ENCODE results near the gene ACTC1.

ACTC1 gene

DNA sequence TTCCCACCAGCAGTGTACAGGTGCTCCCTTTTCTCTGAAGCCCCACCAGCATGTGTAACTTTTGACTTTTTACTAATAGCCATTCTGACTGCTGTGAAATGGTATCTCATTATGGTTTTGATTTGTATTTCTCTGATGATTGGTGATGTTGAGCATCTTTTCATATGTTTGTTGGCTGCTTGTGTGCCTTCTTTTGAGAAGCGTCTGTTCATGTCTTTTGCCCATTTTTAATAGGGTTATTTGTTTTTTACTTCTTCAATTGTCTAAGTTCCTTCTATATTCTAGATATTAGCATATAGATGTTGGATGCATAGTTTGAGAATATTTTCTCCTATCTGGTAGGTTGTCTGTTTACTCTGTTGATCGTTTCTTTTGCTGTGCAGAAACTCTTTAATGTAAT is 14.6 kb downstream of the ACTC1 start:
- Histone ChIP-seq H3K36me3 (ENCODE audit: control insufficient read depth, insufficient read depth, low read length) (no peaks in the 10 kb centered on the region), H3K27ac (no peak overlapping the region), H3K4me3 (ENCODE audit: low read depth, low read length) (no peak overlapping the region), H3K9ac (no peak overlapping the region), H3K79me2 (no peaks in the 10 kb centered on the region), H3K4me1 (no peaks in the 10 kb centered on the region), H3K4me2 (ENCODE audit: low read length) (no peak overlapping the region), H2AFZ (no peak overlapping the region), H3K27me3 (ENCODE audit: control insufficient read depth, insufficient read depth, low read length) (no peaks in the 10 kb centered on the region), H3K9me3 (ENCODE audit: control insufficient read depth, low read length) (no peaks in the 10 kb centered on the region)
- TF ChIP-seq, protein P1, sequence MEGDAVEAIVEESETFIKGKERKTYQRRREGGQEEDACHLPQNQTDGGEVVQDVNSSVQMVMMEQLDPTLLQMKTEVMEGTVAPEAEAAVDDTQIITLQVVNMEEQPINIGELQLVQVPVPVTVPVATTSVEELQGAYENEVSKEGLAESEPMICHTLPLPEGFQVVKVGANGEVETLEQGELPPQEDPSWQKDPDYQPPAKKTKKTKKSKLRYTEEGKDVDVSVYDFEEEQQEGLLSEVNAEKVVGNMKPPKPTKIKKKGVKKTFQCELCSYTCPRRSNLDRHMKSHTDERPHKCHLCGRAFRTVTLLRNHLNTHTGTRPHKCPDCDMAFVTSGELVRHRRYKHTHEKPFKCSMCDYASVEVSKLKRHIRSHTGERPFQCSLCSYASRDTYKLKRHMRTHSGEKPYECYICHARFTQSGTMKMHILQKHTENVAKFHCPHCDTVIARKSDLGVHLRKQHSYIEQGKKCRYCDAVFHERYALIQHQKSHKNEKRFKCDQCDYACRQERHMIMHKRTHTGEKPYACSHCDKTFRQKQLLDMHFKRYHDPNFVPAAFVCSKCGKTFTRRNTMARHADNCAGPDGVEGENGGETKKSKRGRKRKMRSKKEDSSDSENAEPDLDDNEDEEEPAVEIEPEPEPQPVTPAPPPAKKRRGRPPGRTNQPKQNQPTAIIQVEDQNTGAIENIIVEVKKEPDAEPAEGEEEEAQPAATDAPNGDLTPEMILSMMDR (IDR thresholded peaks at IDR 0.05): no peak

DNA sequence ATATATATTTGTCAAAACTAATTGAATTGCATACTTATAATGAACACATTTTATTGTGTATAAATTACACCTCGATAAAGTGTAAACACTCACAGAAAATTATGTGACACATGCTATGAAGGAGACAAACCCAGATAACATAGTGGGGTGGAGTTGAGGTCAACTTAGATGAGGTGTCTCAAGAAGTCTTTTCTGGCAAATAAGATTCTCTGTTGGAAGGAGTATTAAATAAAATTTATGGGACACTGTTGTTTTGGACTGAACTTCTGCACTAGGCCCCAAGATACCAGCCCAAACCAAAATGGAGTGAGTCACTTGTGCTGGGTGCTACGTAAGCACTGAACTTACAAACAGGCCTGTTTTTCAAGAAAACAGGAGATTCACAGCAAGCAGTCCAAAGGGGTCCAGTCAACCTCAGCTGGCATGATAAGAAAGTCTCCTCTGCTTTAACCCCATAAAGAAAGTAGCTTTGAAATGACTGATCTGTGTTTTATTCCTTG is 18.7 kb downstream of the ACTC1 start:
- H3K36me3 ChIP-seq (ENCODE audit: control insufficient read depth, insufficient read depth, low read length): no peaks in the 10 kb centered on the region

DNA sequence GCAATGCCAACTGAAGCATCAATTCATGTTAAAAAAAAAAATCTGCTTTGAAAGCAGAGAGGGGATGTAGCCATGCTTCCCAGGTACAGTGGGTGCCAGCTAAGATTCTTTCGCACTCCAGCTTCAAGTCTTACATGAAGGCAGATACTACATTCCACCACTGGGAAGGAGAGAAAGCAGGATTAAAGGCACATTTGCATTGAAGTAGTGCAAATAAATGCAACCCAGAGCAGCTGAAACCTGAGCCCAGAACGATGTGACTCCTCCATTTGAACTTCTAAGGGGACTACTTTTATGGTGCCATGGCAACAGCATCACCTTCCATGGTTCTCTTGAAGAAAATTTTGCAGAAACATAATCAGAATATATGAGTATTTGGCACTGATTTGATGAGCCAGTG is 21.4 kb downstream of the ACTC1 start:
- Histone ChIP-seq H3K79me2 (no peaks in the 10 kb centered on the region), H3K27ac (no peak overlapping the region), H3K4me2 (ENCODE audit: low read length) (no peak overlapping the region), H3K4me1 (no peaks in the 10 kb centered on the region), H2AFZ (no peak overlapping the region), H3K36me3 (ENCODE audit: control insufficient read depth, insufficient read depth, low read length) (no peaks in the 10 kb centered on the region), H3K9ac (no peak overlapping the region), H3K27me3 (ENCODE audit: control insufficient read depth, insufficient read depth, low read length) (no peaks in the 10 kb centered on the region), H3K9me3 (ENCODE audit: control insufficient read depth, low read length) (no peaks in the 10 kb centered on the region), H3K4me3 (ENCODE audit: low read depth, low read length) (no peak overlapping the region)
- TF ChIP-seq, protein P1 (IDR thresholded peaks at IDR 0.05): no peak

More for the DNA sequence above, 18.7 kb downstream of the ACTC1 start:
- TF ChIP-seq, protein P1 (IDR thresholded peaks at IDR 0.05): no peak
- Histone ChIP-seq H3K4me3 (ENCODE audit: low read depth, low read length) (no peak overlapping the region), H3K27me3 (ENCODE audit: control insufficient read depth, insufficient read depth, low read length) (no peaks in the 10 kb centered on the region), H3K9me3 (ENCODE audit: control insufficient read depth, low read length) (no peaks in the 10 kb centered on the region), H3K9ac (no peak overlapping the region), H3K4me2 (ENCODE audit: low read length) (no peak overlapping the region), H3K27ac (no peak overlapping the region), H3K4me1 (no peaks in the 10 kb centered on the region), H3K79me2 (no peaks in the 10 kb centered on the region), H2AFZ (no peak overlapping the region)

DNA sequence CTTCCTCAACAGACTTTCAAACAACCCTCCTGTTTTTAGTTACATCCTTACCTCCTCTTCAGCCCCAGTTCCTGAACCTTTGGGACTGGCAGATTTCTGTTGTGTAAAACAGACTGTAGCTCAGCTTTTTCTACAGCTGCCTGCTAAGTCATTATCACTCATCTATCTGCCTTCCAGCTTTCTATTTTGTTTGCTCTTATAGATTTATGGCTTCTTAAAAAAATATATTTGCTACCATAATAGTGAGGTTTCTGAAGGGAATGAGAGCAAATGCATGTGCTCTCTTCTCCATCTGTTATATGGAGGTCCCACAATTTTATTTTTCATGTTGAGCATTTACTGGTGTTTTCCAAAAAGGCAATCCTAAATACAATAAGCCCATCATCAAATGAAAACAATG is 22.3 kb downstream of the ACTC1 start:
- TF ChIP-seq, protein P1 (IDR thresholded peaks at IDR 0.05): no peak
- Histone ChIP-seq H3K79me2 (no peaks in the 10 kb centered on the region), H3K27me3 (ENCODE audit: control insufficient read depth, insufficient read depth, low read length) (no peaks in the 10 kb centered on the region), H3K4me3 (ENCODE audit: low read depth, low read length) (no peak overlapping the region), H3K4me2 (ENCODE audit: low read length) (no peak overlapping the region), H3K9me3 (ENCODE audit: control insufficient read depth, low read length) (no peaks in the 10 kb centered on the region), H3K36me3 (ENCODE audit: control insufficient read depth, insufficient read depth, low read length) (no peaks in the 10 kb centered on the region), H3K4me1 (no peaks in the 10 kb centered on the region), H2AFZ (no peak overlapping the region), H3K27ac (no peak overlapping the region), H3K9ac (no peak overlapping the region)

DNA sequence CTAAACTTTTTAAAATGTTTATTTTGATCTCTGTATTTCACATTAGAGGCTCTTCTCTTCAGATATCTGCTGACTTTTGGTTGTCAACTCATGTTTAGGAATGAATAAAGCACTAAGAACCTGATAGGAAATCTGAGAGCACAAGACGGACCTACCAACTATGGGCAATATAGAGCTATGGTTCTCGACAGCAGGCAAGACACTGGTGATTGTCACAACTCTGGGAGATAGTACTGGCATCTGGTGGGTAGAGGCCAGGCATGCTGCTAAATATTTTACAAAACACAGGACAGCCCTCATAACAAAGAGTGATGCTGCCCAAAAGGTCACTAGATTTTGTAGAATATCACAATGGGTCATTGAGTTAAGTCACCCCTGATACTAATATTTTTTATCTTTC is 23.0 kb downstream of the ACTC1 start:
- H3K4me3 ChIP-seq (ENCODE audit: low read depth, low read length): no peak overlapping the region
- no peak overlapping the region for H2AFZ ChIP-seq
- H3K27me3 ChIP-seq (ENCODE audit: control insufficient read depth, insufficient read depth, low read length): no peaks in the 10 kb centered on the region
- TF ChIP-seq, protein P1 (IDR thresholded peaks at IDR 0.05): no peak
- H3K4me1 ChIP-seq: no peaks in the 10 kb centered on the region
- no peaks in the 10 kb centered on the region for H3K79me2 ChIP-seq
- H3K9me3 ChIP-seq (ENCODE audit: control insufficient read depth, low read length): no peaks in the 10 kb centered on the region
- H3K9ac ChIP-seq: no peak overlapping the region
- no peak overlapping the region for H3K27ac ChIP-seq
- H3K36me3 ChIP-seq (ENCODE audit: control insufficient read depth, insufficient read depth, low read length): no peaks in the 10 kb centered on the region
- no peak overlapping the region for H3K4me2 ChIP-seq (ENCODE audit: low read length)
